Subcutaneous adipose tissue (tissue), 4 donors: ENCODE results near the gene PPFIA1. TPM values are rescaled to one million over a fixed set of nuclear protein-coding genes. Genes with fewer than 3 reads are reported as not detected.

Experiments
- CTCF ChIP-seq: fragments of 450-650 bp; IDR thresholded peaks from one replicate; pipeline ENCODE4 v1.5.1; 2016; ENCODE audit warnings: low read depth, mild to moderate bottlenecking, control low read depth, antibody characterized with exemption, moderate library complexity
- total RNA-seq, 4 donors: library from RNA; depleted of rRNA; stranded (reverse); fragments of >200 nt; gene quantifications; one replicate each; pipeline ENCODE4 v1.1.0, GENCODE V29; 2016

Gene PPFIA1
- total RNA-seq, 4 donors from 2014 or later = 55.3 to 137 (median 83.5) TPM

- no peak for TF ChIP-seq CTCF
These were observed 18.2 kb downstream of the PPFIA1 start for GRCh38 chr11:70288721-70289120.

- TF ChIP-seq CTCF = no peak
These were observed 19.1 kb downstream of the PPFIA1 start for GRCh38 chr11:70289582-70289981.

GRCh38 chr11:70290361-70291065 is 20.0 kb downstream of the PPFIA1 start:
- TF ChIP-seq CTCF = no peak

GRCh38 chr11:70292166-70292565 is 21.7 kb downstream of the PPFIA1 start:
- TF ChIP-seq CTCF = no peak

GRCh38 chr11:70292863-70293262 is 22.4 kb downstream of the PPFIA1 start:
- TF ChIP-seq CTCF = no peak

GRCh38 chr11:70296681-70297080 is 26.2 kb downstream of the PPFIA1 start:
- TF ChIP-seq CTCF = no peak

- TF ChIP-seq CTCF = no peak
These were observed 26.9 kb downstream of the PPFIA1 start for GRCh38 chr11:70297341-70297740.
